Endothelial cell of umbilical vein (primary cell): ENCODE results near the gene BSND. TPM values are rescaled to one million over a fixed set of nuclear protein-coding genes. Genes with fewer than 3 reads are reported as not detected.

Experiments
- BruUV-seq: library from RNA; stranded (reverse); fragments of 400-500 nt; replicated peaks from 2 replicates; lab custom pipeline; 2021; lab: Mats Ljungman, UMichigan
- CTCF ChIA-PET: fragments of 300-600, 350-600 bp; sonication (Branson Sonifier 250); formaldehyde crosslinking; loops from one replicate; lab custom pipeline; 2021; ENCODE audit warnings: antibody characterized with exemption, inconsistent platforms; lab: Charles Lee
- POLR2A ChIA-PET: fragments of 300-600, 350-600 bp; sonication (Branson Sonifier 250); formaldehyde crosslinking; loops from one replicate; lab custom pipeline; 2021; ENCODE audit warnings: antibody characterized with exemption, inconsistent platforms; lab: Charles Lee
- DNase-seq: peaks from one replicate; pipeline ENCODE4 v3.0.0-alpha.2; 2011; ENCODE audit warnings: low read depth, low spot score
- FAIRE-seq: peaks from 2 replicates; lab custom pipeline; 2011; peaks lifted over from hg19 to GRCh38; lab: Jason Lieb, UNC
- H2AFZ ChIP-seq: 2 replicates; pipeline ENCODE4 v1.6.0; 2012; ENCODE audit warnings: low read depth, low read length, control low read depth, inconsistent platforms
- H3K27ac ChIP-seq: 2 replicates; pipeline ENCODE4 v1.5.1; 2011; ENCODE audit warnings: low read depth, mild to moderate bottlenecking, control low read depth, low read length, moderate library complexity; ENCODE audit not compliant: insufficient read depth
- H3K27me3 ChIP-seq, 2 experiments: 2 replicates each; pipeline versions ENCODE4 v1.6.0 to v1.6.1; 2011; ENCODE audit warnings: low read length in 2 of 2, mixed read lengths in 1 of 2; ENCODE audit not compliant: control insufficient read depth in 2 of 2, insufficient read depth in 2 of 2
- H3K36me3 ChIP-seq, 2 experiments: 2 replicates in 1 of 2; 3 replicates in 1 of 2; pipeline ENCODE4 v1.5.1; 2011; ENCODE audit warnings: low read length in 2 of 2, mild to moderate bottlenecking in 1 of 2, moderate library complexity in 1 of 2; ENCODE audit not compliant: control insufficient read depth in 2 of 2, insufficient read depth in 2 of 2; ENCODE audit errors: extremely low read depth in 1 of 2
- H3K4me1 ChIP-seq: 3 replicates; pipeline ENCODE4 v1.5.1; 2011; ENCODE audit warnings: mild to moderate bottlenecking, low read length; ENCODE audit not compliant: control insufficient read depth, insufficient read depth; ENCODE audit errors: extremely low read depth
- H3K4me2 ChIP-seq: 2 replicates; pipeline ENCODE4 v1.6.1; 2011; ENCODE audit warnings: low read length, control low read depth, mixed read lengths; ENCODE audit not compliant: insufficient read depth
- H3K4me3 ChIP-seq, 3 experiments: fragments of 200-600 bp in 1 of 3; sonication (generic), shearing (Covaris generic) in 1 of 3; replicated peaks in 1 of 3; 2 replicates each; pipeline ENCODE4 v1.5.1; 2011 to 2016; ENCODE audit warnings: control low read depth in 3 of 3, low read length in 3 of 3, mild to moderate bottlenecking in 2 of 3, inconsistent platforms in 1 of 3, low read depth in 1 of 3, moderate library complexity in 1 of 3; ENCODE audit not compliant: insufficient read depth in 1 of 3
- H3K79me2 ChIP-seq: 2 replicates; pipeline ENCODE4 v1.6.0; 2012; ENCODE audit warnings: low read length, inconsistent platforms; ENCODE audit not compliant: control insufficient read depth, insufficient read depth
- H3K9ac ChIP-seq: replicated peaks from 2 replicates; pipeline ENCODE3; 2011; ENCODE audit warnings: low read length, control low read depth; ENCODE audit not compliant: insufficient read depth; ENCODE audit errors: extremely low read depth
- H3K9me1 ChIP-seq: replicated peaks from 3 replicates; pipeline ENCODE4 v1.6.0; 2011; ENCODE audit warnings: mild to moderate bottlenecking, low read length; ENCODE audit not compliant: control insufficient read depth, insufficient read depth; ENCODE audit errors: extremely low read depth
- H3K9me3 ChIP-seq: replicated peaks from 2 replicates; pipeline ENCODE4 v1.5.1; 2012; ENCODE audit warnings: low read length, inconsistent platforms; ENCODE audit not compliant: control insufficient read depth, insufficient read depth
- H4K20me1 ChIP-seq: replicated peaks from 2 replicates; pipeline ENCODE3; 2011; ENCODE audit warnings: mild to moderate bottlenecking, low read length; ENCODE audit not compliant: control insufficient read depth, insufficient read depth; ENCODE audit errors: extremely low read depth
- CTCF ChIP-seq, 2 donors: IDR thresholded peaks; 1 replicate in 1 of 2; 2 replicates in 1 of 2; pipeline ENCODE4 v1.5.1; 2011; ENCODE audit warnings: low read length in 2 of 2, mild to moderate bottlenecking in 2 of 2, moderate library complexity in 2 of 2, control low read depth in 1 of 2, inconsistent platforms in 1 of 2, low read depth in 1 of 2; ENCODE audit not compliant: insufficient read depth in 1 of 2; ENCODE audit errors: extremely low read depth in 1 of 2
- EZH2 ChIP-seq: IDR thresholded peaks from 2 replicates; pipeline ENCODE4 v1.6.1; 2012; ENCODE audit warnings: borderline replicate concordance, low read depth, mild to moderate bottlenecking, moderate library complexity, low read length, inconsistent platforms; ENCODE audit not compliant: severe bottlenecking
- FOS ChIP-seq: IDR thresholded peaks from 2 replicates; pipeline ENCODE4 v1.6.1; 2011; ENCODE audit warnings: mild to moderate bottlenecking, low read length, moderate library complexity, borderline replicate concordance; ENCODE audit not compliant: insufficient read depth
- GATA2 ChIP-seq: IDR thresholded peaks from 2 replicates; pipeline ENCODE4 v1.7.0; 2011; ENCODE audit warnings: low read depth, mild to moderate bottlenecking, moderate library complexity, mixed read lengths, low read length; ENCODE audit not compliant: insufficient read length, insufficient read depth
- JUN ChIP-seq: IDR thresholded peaks from 2 replicates; pipeline ENCODE4 v1.6.1; 2011; ENCODE audit warnings: borderline replicate concordance, low read depth; ENCODE audit not compliant: insufficient read length, insufficient read depth
- MAX ChIP-seq: IDR thresholded peaks from 2 replicates; pipeline ENCODE4 v1.6.1; 2011; ENCODE audit not compliant: insufficient read depth, insufficient read length
- MYC ChIP-seq: IDR thresholded peaks from one replicate; pipeline ENCODE4 v1.6.1; 2011; ENCODE audit warnings: mild to moderate bottlenecking, low read depth, low read length
- POLR2A ChIP-seq: IDR thresholded peaks from 2 replicates; pipeline ENCODE4 v1.6.1; 2012; ENCODE audit warnings: low read depth, mild to moderate bottlenecking, control low read depth, low read length
- POLR2AphosphoS5 ChIP-seq: IDR thresholded peaks from 2 replicates; pipeline ENCODE4 v1.6.1; 2012; ENCODE audit warnings: low read depth, mild to moderate bottlenecking, control low read depth, low read length, moderate library complexity; ENCODE audit not compliant: insufficient read depth
- dilution Hi-C: fragments of 300-500 bp; cut with MboI; formaldehyde crosslinking; loops from one replicate; pipeline ENCODE4 v1.15.0; 2019; ENCODE audit warnings: low sequenced_read_pairs; ENCODE audit not compliant: extremely low pct_ligation_motif_present
- intact Hi-C: fragments of 100-400 bp; cut with micrococcal nuclease; formaldehyde crosslinking; loops from one replicate; pipeline ENCODE4 v1.10.0; 2022
- polyA plus RNA-seq, 4 experiments: library from polyadenylated mRNA; depleted of rRNA in 3 of 4; stranded (reverse) in 3 of 4; unstranded in 1 of 4; fragments of >200 nt; gene quantifications; 2 replicates each; pipeline versions ENCODE4 v1.2.1 to v1.2.3, GENCODE V29; 2011 to 2012; ENCODE audit warnings: missing spikeins in 1 of 4
- total RNA-seq: library from RNA; stranded (reverse); gene quantifications from 2 replicates; pipeline ENCODE4 v1.2.3, GENCODE V29; 2021

Gene BSND
- total and polyA plus RNA-seq, 2 donors (not counting 3 experiments of a cell fraction or from before 2014, with no cell fraction given), result not detected

GRCh38 chr1:54989968-54990810 lies 8.5 kb upstream of the BSND start:
- BruUV-seq, result no TSS peak
- no peak overlapping the region for H3K4me3 ChIP-seq
- H3K9me1 ChIP-seq, result no peaks in the 10 kb centered on the region
- dilution Hi-C loops (no loop called here), intact Hi-C loops (no loop called here)
- H3K9ac ChIP-seq, result no peak overlapping the region
- H3K9me3 ChIP-seq, result no peaks in the 10 kb centered on the region
- ChIA-PET POLR2A (interaction anchor here (0.5 kb wide), 1 partner anchor 11 kb away, joined by 3 read pairs; no protein-coding TSS in a partner anchor), CTCF (interaction anchor here (1.2 to 25.0 kb wide), 2 partner anchors 17 to 44 kb away, joined by 3 to 918 read pairs; no protein-coding TSS in a partner anchor)
- H3K4me2 ChIP-seq, result no peak overlapping the region
- no peak for TF ChIP-seq CTCF (IDR thresholded peaks at IDR 0.05; ENCODE audit: extremely low read depth in 1 of 2, insufficient read depth in 1 of 2, low read depth in 1 of 2, low read length in 2 of 2)
- TF ChIP-seq MYC, result no peak
- FAIRE-seq, result no peak
- H3K27ac ChIP-seq, result no peak overlapping the region
- no peak overlapping the region for H2AFZ ChIP-seq
- H3K36me3 ChIP-seq, result no peaks in the 10 kb centered on the region
- no peaks in the 10 kb centered on the region for H3K4me1 ChIP-seq
- H3K79me2 ChIP-seq, result no peaks in the 10 kb centered on the region
- H3K27me3 ChIP-seq, result peaks cover 0 to 4% of the 10 kb centered on the region in 2 experiments
- no peak for DNase-seq
- H4K20me1 ChIP-seq, result no peaks in the 10 kb centered on the region

GRCh38 chr1:54990916-54991315 lies 7.8 kb upstream of the BSND start:
- no peak overlapping the region for H3K27ac ChIP-seq
- H3K9ac ChIP-seq, result no peak overlapping the region
- ChIA-PET POLR2A (no interaction called here), CTCF (interaction anchor here (25.0 kb wide), 1 partner anchor 45 kb away, joined by 918 read pairs; no protein-coding TSS in a partner anchor)
- H3K36me3 ChIP-seq, result no peaks in the 10 kb centered on the region
- intact Hi-C loops, result no loop called here
- peaks cover under 1 to 4% of the 10 kb centered on the region in 2 experiments for H3K27me3 ChIP-seq
- DNase-seq (no peak), FAIRE-seq (no peak)
- no peaks in the 10 kb centered on the region for H3K9me3 ChIP-seq
- TF ChIP-seq CTCF (IDR thresholded peaks at IDR 0.05; ENCODE audit: extremely low read depth in 1 of 2, insufficient read depth in 1 of 2, low read depth in 1 of 2, low read length in 2 of 2) (no peak), POLR2AphosphoS5 (no peak), FOS (no peak), EZH2 (no peak), GATA2 (no peak), MYC (no peak), JUN (no peak), MAX (no peak), POLR2A (no peak)
- H3K4me2 ChIP-seq, result no peak overlapping the region
- H3K4me1 ChIP-seq, result no peaks in the 10 kb centered on the region
- no peaks in the 10 kb centered on the region for H3K79me2 ChIP-seq
- no peaks in the 10 kb centered on the region for H3K9me1 ChIP-seq
- H4K20me1 ChIP-seq, result no peaks in the 10 kb centered on the region
- dilution Hi-C loops, result no loop called here
- H2AFZ ChIP-seq, result no peak overlapping the region
- H3K4me3 ChIP-seq, result no peak overlapping the region
- no TSS peak for BruUV-seq
